ENCODE measurements around the gene MPP4. TPM values are rescaled to one million over a fixed set of nuclear protein-coding genes. Genes with fewer than 3 reads are reported as not detected.

Gene MPP4
- total RNA-seq, 1 experiment from 2014 or later: not detected

DNA sequence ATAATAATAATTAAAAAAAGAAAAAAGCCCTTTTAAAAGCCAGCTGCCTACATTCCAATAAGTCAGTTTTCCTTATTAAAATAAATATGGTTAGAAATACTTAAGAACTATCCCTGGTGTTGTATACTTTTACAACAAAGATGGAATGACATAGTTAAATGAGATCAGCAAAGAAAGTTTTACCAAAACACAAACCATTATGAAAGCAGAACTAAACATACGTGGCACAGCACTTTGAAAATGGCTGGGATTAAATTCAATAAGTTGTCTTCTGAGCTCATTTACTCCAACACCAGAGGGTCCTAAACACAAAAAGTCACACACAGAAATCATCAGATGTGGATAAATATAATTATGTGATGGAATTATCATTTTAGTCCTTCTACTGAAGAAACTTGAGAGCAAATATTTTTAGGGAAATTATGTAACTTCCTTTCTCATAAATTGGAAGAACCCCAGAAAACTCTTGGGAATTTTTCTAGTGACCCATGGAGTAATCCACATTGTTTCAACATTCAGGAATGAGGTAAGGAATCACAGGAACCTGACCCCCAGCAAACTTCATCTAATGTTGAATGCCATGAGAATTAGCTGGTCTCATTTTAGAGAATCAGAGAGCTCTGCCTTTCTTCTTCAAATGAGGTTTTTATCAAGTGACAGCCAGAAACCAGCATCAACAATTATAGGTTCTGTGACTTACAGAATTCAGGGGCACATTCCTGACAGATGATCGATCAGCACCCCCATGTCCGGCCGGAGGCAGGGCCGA lies 43.6 kb downstream of the MPP4 start:
- Histone ChIP-seq H2BK15ac (ENCODE audit: low read depth, low read length) (no peak overlapping the region), H3K79me1 (ENCODE audit: insufficient read depth, low read depth, low read length, poor library complexity, severe bottlenecking) (no peaks in the 10 kb centered on the region), H2BK20ac (ENCODE audit: low read depth, low read length, poor library complexity, severe bottlenecking) (no peak overlapping the region), H2BK120ac (ENCODE audit: low read depth, low read length, poor library complexity, severe bottlenecking) (no peak overlapping the region), H3T11ph (ENCODE audit: low read length) (no peak overlapping the region), H3K4me2 (ENCODE audit: insufficient read depth, insufficient read length, low read length) (no peak overlapping the region), H3K9me3 (ENCODE audit: control insufficient read depth, low read depth, low read length) (no peaks in the 10 kb centered on the region), H4K8ac (replicated peaks; ENCODE audit: insufficient read length, low read depth, low read length) (no peak overlapping the region), H3K14ac (ENCODE audit: insufficient read depth, low read length) (no peak overlapping the region), H2BK12ac (ENCODE audit: insufficient read length, low read depth, low read length) (no peak overlapping the region), H3K27me3 (ENCODE audit: insufficient read depth, low read length) (no peaks in the 10 kb centered on the region), H3K27ac (ENCODE audit: insufficient read length, low read depth, low read length) (no peak overlapping the region), H4K5ac (ENCODE audit: insufficient read length, low read depth, low read length) (no peak overlapping the region), H4K91ac (ENCODE audit: insufficient read length, low read depth, low read length) (no peak overlapping the region), H2BK5ac (ENCODE audit: insufficient read length, low read length) (no peak overlapping the region), H3K23ac (ENCODE audit: insufficient read length, low read depth, low read length) (no peak overlapping the region), H4K20me1 (ENCODE audit: control insufficient read depth, insufficient read depth, insufficient read length) (no peaks in the 10 kb centered on the region), H2AK5ac (ENCODE audit: insufficient read length, low read length) (no peak overlapping the region), H3K9ac (ENCODE audit: extremely low read depth, insufficient read length, low read length) (no peak overlapping the region), H3K4me1 (ENCODE audit: insufficient read depth, low read length) (no peaks in the 10 kb centered on the region), H3K18ac (ENCODE audit: insufficient read length, low read depth, low read length) (no peak overlapping the region), H3K79me2 (ENCODE audit: insufficient read depth, low read length) (no peaks in the 10 kb centered on the region), H2AFZ (ENCODE audit: low read length) (no peak overlapping the region), H3K56ac (ENCODE audit: insufficient read length, low read depth, low read length) (no peak overlapping the region), H3K4ac (ENCODE audit: low read depth, low read length) (no peak overlapping the region), H3K23me2 (ENCODE audit: insufficient read length, low read depth, low read length, poor library complexity, severe bottlenecking) (no peaks in the 10 kb centered on the region)
- Mint-ChIP-seq H3K9me3 (no peaks in the 10 kb centered on the region), H3K27ac (no peak overlapping the region), H3K36me3 (ENCODE audit: insufficient read depth in 1 of 3, low read depth in 3 of 3) (no peaks in the 10 kb centered on the region), H3K27me3 (ENCODE audit: low read depth) (peaks cover 4% of the 10 kb centered on the region; the same call in 1 of the 2 replicates), H3K4me1 (peaks cover 0 to 2% of the 10 kb centered on the region in 2 experiments; a peak in 1 of 4 replicates), H3K4me3 (no peak overlapping the region)
- DNase-seq: no peak
- WGBS (ENCODE audit: extremely low coverage, insufficient read length, low lambda C conversion rate): no CpG with 5 or more reads among the region's 5 CpGs
- TF ChIP-seq CTCF (conservative IDR thresholded peaks at IDR 0.05): no peak
